NCI-H2107 treated with DMSO at 0.1 percent for 48 hours (cell line): ENCODE results near the gene TMEM47.

ENCODE experiments used
- DNase-seq: peaks from one replicate; lab custom pipeline; 2025; ENCODE audit not compliant: unreplicated experiment; lab: John Stamatoyannopoulos, UW

TMEM47 gene

GRCh38 chrX:34586346-34586911 lies 70.7 kb downstream of the TMEM47 start:
- no peak for DNase-seq

GRCh38 chrX:34585561-34585960 lies 71.5 kb downstream of the TMEM47 start:
- DNase-seq, result no peak

- no peak for DNase-seq
These were observed 72.3 kb downstream of the TMEM47 start for GRCh38 chrX:34584781-34585180.

- DNase-seq, result no peak
These were observed 77.0 kb downstream of the TMEM47 start for GRCh38 chrX:34580069-34580468.

DNA sequence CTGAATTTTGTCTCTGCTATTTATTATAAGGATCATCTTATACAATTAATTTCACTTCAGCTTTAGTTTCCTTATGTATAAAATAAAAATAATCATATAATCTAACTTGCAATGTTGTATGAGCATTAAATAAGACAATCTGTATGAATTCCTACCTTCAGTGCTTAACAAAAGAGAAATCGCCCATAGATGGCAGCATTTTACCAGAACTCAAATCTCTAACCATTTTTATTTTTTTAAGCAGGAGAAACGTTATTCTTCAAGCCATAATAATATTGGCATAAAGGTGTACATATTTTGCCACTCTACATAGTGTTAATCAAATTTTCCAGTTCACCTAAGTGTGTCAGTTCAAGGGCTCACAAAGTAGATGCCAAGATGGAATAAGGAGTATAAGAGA lies 78.8 kb downstream of the TMEM47 start:
- DNase-seq, result peak; percentile 4
